ENCODE data around the gene GALNT17.

DNA sequence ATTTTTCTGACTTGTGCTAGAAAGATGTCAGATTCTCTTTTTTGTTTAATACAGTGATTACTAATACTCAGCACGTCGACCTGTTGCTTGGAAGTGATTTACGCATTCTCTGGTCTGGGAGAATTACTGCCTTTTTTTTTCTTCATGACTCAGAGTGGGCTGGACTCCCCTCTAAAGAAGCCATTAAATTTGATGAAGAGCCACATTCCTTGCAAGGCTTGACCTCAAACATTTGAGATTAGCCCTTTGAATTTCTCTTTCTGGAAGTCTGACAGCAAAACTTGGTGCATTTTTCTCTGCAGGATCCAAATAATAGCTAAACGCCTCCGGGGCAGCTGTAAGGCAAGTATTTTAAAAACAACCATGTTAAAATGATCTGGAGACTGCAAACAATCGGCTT lies 171.6 kb downstream of the GALNT17 start:
- TF ChIP-seq, protein P1, sequence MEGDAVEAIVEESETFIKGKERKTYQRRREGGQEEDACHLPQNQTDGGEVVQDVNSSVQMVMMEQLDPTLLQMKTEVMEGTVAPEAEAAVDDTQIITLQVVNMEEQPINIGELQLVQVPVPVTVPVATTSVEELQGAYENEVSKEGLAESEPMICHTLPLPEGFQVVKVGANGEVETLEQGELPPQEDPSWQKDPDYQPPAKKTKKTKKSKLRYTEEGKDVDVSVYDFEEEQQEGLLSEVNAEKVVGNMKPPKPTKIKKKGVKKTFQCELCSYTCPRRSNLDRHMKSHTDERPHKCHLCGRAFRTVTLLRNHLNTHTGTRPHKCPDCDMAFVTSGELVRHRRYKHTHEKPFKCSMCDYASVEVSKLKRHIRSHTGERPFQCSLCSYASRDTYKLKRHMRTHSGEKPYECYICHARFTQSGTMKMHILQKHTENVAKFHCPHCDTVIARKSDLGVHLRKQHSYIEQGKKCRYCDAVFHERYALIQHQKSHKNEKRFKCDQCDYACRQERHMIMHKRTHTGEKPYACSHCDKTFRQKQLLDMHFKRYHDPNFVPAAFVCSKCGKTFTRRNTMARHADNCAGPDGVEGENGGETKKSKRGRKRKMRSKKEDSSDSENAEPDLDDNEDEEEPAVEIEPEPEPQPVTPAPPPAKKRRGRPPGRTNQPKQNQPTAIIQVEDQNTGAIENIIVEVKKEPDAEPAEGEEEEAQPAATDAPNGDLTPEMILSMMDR (IDR thresholded peaks at IDR 0.05; ENCODE audit: borderline replicate concordance, extremely low read depth, low read length, poor library complexity, severe bottlenecking), result no peak
- no peak for TF ChIP-seq EZH2 (IDR thresholded peaks at IDR 0.05; ENCODE audit: borderline replicate concordance, low read depth, low read length, severe bottlenecking)

Data from DND-41 (cell line).